Dendritic cell treated with granulocyte-macrophage colony-stimulating factor and Interleukin-4, amounts not matched to agents 40 ng/mL and 50 ng/mL, for 4 days (primary cell): Measurements from ENCODE around the gene ZNF345.

ENCODE experiments used
- H3K27ac Mint-ChIP-seq: one replicate; pipeline ENCODE4 v1.8.0; 2022; ENCODE audit warnings: mild to moderate bottlenecking, mixed read lengths
- H3K27me3 Mint-ChIP-seq: one replicate; pipeline ENCODE4 v1.8.0; 2022; ENCODE audit warnings: mild to moderate bottlenecking, mixed read lengths
- H3K36me3 Mint-ChIP-seq: one replicate; pipeline ENCODE4 v1.8.0; 2022; ENCODE audit warnings: low read depth, mixed read lengths
- H3K4me1 Mint-ChIP-seq: one replicate; pipeline ENCODE4 v1.8.0; 2022; ENCODE audit warnings: low read depth, mixed read lengths
- H3K4me3 Mint-ChIP-seq: one replicate; pipeline ENCODE4 v1.8.0; 2022; ENCODE audit warnings: mild to moderate bottlenecking, moderate library complexity, mixed read lengths
- H3K9me3 Mint-ChIP-seq: one replicate; pipeline ENCODE4 v1.8.0; 2022; ENCODE audit warnings: mixed read lengths
- intact Hi-C: fragments of 100-400 bp; cut with micrococcal nuclease; formaldehyde crosslinking; loops from one replicate; pipeline ENCODE4 v1.15.0; 2022

Gene ZNF345

DNA sequence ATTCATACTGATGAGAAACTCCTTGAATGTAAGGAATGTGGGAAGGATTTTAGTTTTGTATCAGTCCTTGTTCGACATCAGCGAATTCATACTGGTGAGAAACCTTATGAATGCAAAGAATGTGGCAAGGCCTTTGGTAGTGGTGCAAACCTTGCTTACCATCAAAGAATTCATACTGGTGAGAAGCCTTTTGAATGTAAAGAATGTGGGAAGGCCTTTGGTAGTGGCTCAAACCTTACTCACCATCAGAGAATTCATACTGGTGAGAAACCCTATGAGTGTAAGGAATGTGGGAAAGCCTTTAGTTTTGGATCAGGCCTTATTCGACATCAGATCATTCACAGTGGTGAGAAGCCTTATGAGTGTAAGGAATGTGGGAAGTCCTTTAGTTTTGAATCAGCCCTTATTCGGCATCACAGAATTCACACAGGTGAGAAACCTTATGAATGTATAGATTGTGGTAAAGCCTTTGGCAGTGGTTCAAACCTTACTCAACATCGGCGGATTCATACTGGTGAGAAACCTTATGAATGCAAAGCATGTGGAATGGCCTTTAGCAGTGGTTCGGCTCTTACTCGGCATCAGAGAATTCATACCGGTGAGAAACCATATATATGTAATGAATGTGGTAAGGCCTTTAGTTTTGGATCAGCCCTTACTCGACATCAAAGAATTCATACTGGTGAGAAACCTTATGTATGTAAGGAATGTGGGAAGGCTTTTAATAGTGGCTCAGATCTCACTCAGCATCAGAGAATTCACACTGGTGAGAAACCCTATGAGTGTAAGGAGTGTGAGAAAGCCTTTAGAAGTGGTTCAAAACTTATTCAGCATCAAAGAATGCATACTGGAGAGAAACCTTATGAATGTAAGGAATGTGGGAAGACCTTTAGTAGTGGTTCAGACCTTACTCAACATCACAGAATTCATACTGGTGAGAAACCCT is 26.6 kb downstream of the ZNF345 start:
- peaks cover 68% of the 10 kb centered on the region for H3K9me3 Mint-ChIP-seq
- peaks cover 63% of the 10 kb centered on the region for H3K36me3 Mint-ChIP-seq
- no peak overlapping the region for H3K4me3 Mint-ChIP-seq
- no peaks in the 10 kb centered on the region for H3K4me1 Mint-ChIP-seq
- no peaks in the 10 kb centered on the region for H3K27me3 Mint-ChIP-seq
- no peak overlapping the region for H3K27ac Mint-ChIP-seq
- intact Hi-C loops: no loop called here

DNA sequence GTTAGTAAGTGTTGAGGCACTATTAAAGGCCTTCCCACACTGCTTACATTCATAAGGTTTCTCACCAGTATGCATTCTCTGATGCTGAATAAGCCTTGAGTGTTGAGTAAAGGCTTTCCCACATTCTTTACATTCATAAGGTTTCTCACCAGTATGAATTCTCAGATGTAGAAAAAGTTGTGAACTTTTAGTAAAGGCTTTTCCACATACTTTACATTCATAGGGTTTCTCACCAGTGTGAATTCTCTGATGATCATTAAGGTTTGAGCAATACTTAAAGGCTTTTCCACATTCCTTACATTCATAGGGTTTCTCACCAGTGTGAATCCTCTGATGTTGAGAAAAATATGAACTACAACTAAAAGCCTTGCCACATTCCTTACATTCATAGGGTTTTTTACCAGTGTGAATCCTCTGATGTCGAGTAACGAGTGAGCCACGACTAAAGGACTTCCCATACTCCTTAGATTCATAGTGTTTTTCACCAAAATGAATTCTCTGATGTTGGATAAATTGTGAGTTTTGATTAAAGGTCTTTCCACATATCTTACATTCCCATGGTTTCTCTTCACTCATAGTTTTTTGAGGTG is 41.2 kb downstream of the ZNF345 start:
- intact Hi-C loops: no loop called here
- H3K9me3 Mint-ChIP-seq: peaks cover 94% of the 10 kb centered on the region
- no peaks in the 10 kb centered on the region for H3K27me3 Mint-ChIP-seq
- no peak overlapping the region for H3K27ac Mint-ChIP-seq
- no peak overlapping the region for H3K4me3 Mint-ChIP-seq
- H3K36me3 Mint-ChIP-seq: peaks cover 71% of the 10 kb centered on the region
- H3K4me1 Mint-ChIP-seq: no peaks in the 10 kb centered on the region

GRCh38 chr19:36894849-36895383 is 44.2 kb downstream of the ZNF345 start:
- Mint-ChIP-seq H3K36me3 (peaks cover 89% of the 10 kb centered on the region), H3K27ac (no peak overlapping the region), H3K9me3 (peaks cover 92% of the 10 kb centered on the region)

DNA sequence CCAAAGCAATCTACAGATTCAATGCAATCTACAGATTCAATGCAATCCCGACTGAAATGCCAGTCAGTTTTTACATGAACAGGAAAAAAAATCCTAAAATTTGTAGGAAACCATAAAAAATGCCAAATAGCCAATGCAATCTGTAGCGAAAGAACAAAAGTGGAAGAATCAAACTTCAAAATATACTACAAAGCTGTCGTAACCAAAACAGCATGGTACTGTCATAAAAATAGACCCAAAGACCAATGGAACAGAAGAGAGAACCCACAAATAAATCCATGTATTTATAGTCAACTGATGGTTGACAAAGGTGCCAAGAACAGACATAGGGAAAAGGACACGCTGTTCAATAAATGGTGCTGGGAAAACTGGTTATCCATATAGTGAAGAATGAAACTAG is 47.7 kb downstream of the ZNF345 start:
- intact Hi-C loops: no loop called here
- H3K9me3 Mint-ChIP-seq: peaks cover 90% of the 10 kb centered on the region
- H3K27me3 Mint-ChIP-seq: no peaks in the 10 kb centered on the region
- H3K4me3 Mint-ChIP-seq: no peak overlapping the region
- H3K27ac Mint-ChIP-seq: no peak overlapping the region
- H3K36me3 Mint-ChIP-seq: peaks cover 94% of the 10 kb centered on the region
- no peaks in the 10 kb centered on the region for H3K4me1 Mint-ChIP-seq

More at GRCh38 chr19:36894849-36895383, 44.2 kb downstream of the ZNF345 start:
- H3K27me3 Mint-ChIP-seq: no peaks in the 10 kb centered on the region
- H3K4me1 Mint-ChIP-seq: no peaks in the 10 kb centered on the region
- intact Hi-C loops: no loop called here
- no peak overlapping the region for H3K4me3 Mint-ChIP-seq

DNA sequence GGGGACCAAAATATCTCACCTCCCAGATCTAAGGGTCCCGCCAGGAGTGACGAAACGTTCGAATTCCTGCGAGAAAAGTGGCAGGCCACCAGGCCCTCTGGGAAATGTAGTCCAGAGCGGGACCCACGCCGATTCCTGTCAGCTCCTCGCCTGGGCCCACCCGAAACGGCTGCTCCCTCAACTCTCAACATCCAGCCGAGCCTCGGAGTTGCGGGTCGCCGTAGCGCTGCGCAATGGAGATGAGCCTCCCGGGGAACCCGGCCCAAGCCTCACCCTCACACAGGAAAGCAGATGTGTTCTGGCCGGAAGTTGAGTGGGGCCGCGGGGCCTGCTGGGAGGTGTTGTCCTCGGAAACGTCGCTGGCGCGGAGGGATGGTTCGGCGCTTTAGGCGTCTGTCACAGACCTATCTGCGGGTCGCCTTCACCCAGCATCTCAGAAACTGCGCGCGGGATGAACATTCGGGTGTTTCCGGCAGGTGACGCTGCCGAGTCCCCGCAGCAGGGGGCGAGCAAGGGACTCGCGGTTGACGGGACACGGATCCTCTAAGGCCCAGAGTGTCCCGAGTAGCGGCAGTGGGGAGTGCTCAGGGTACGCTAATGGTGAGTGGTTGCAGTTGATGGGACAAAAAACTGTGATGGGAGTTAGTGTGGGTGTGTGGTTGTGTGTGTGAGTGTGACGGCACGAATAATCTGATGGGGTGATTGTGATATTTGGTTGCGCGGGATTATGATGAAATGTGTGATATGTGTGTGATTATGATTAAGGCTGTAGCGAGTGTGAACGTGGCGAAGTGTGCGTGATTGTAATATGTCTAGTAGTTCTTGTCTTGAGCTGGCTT is 65.5 kb downstream of the ZNF345 start, which contains the start of the genes ZNF568 and ZNF829:
Gene ZNF568 (plus strand): TSS at position 341 of the 839 bp plus-strand sequence. CDS start 6,439 bp downstream, outside the sequence.
Gene ZNF829 (minus strand): TSS at position 300 of the 839 bp plus-strand sequence. CDS start 1,124 bp downstream, outside the sequence.
- H3K4me3 Mint-ChIP-seq: peak within 1 kb of the TSS; percentile 84
- peaks cover 58% of the 10 kb centered on the region for H3K36me3 Mint-ChIP-seq
- peak within 1 kb of the TSS; percentile 94 for H3K27ac Mint-ChIP-seq
- intact Hi-C loops: loop anchor here (1.0 to 5.0 kb wide), 3 partner anchors 66 to 161 kb away; partner anchors contain the start of genes ZNF345, ZNF420 and ZNF790
- H3K9me3 Mint-ChIP-seq: peaks cover 62% of the 10 kb centered on the region
- no peaks in the 10 kb centered on the region for H3K27me3 Mint-ChIP-seq
- H3K4me1 Mint-ChIP-seq: peaks cover 22% of the 10 kb centered on the region

DNA sequence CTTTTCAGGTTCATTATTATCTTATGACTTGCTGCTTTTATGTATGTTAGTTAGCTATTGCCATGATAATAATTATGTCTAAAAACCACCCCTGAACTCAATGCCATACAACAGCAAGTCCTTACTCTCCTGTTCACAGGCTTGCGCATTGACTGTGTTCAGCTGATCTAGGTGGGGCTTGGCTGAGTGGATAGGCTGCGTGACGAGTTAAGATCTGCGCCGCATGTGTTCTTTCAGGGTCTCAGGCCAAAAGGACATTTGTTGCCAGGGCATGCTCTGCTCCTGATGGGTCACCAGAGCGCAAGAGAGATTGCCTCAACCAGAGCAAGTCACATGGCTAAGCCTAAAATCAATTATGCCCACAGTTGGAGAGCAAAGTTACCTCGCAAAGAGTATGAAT is 66.3 kb downstream of the ZNF345 start:
- intact Hi-C loops: loop anchor here (1.0 to 5.0 kb wide), 3 partner anchors 67 to 160 kb away; partner anchors contain the start of genes ZNF345, ZNF420 and ZNF790
- peaks cover 62% of the 10 kb centered on the region for H3K9me3 Mint-ChIP-seq
- H3K36me3 Mint-ChIP-seq: peaks cover 66% of the 10 kb centered on the region
- H3K4me1 Mint-ChIP-seq: peaks cover 22% of the 10 kb centered on the region
- peak overlapping the region; percentile 84 for H3K4me3 Mint-ChIP-seq
- peak overlapping the region; percentile 94 for H3K27ac Mint-ChIP-seq
- no peaks in the 10 kb centered on the region for H3K27me3 Mint-ChIP-seq

DNA sequence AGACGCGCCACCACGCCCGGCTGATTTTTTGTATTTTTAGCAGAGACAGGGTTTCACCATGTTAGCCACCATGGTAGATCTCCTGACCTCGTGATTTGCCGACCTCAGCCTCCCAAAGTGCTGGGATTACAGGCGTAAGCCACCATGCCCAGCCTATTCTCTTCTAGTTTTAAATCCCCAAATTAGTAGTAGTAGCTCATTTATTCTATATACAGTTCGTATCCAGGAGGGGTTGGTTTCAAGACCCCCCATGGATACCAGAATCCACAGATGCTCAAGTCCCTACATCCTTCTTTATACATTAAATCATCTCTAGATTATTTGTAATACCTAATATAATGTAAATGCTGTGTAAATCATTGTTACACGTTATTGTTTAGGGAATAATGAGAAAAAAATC is 67.4 kb downstream of the ZNF345 start:
- Mint-ChIP-seq H3K27me3 (no peaks in the 10 kb centered on the region), H3K4me3 (no peak overlapping the region), H3K36me3 (peaks cover 72% of the 10 kb centered on the region), H3K27ac (no peak overlapping the region), H3K4me1 (peaks cover 22% of the 10 kb centered on the region), H3K9me3 (peaks cover 68% of the 10 kb centered on the region)
- intact Hi-C loops: loop anchor here (5.0 kb wide), 2 partner anchors 81 to 159 kb away; partner anchors contain the start of genes ZNF420 and ZNF790
